Skeletal muscle tissue (tissue), 4 donors: Measurements from ENCODE around the gene LAMTOR5. TPM values are rescaled to one million over a fixed set of nuclear protein-coding genes. Genes with fewer than 3 reads are reported as not detected.
"Not testable (repeated sequence)": the region's sequence is repeated elsewhere in the genome, so short reads cannot be mapped to it uniquely, and the experiment has no call there.

Experiments used
- H3K27ac ChIP-seq: one replicate; pipeline ENCODE4 v1.7.0; 2013; ENCODE audit warnings: mild to moderate bottlenecking, low read depth, low read length, inconsistent platforms
- H3K27me3 ChIP-seq, 3 donors: one replicate each; pipeline ENCODE4 v1.7.0; 2013; ENCODE audit warnings: low read length in 3 of 3; ENCODE audit not compliant: control insufficient read depth in 3 of 3, insufficient read depth in 3 of 3
- H3K36me3 ChIP-seq, 3 donors: one replicate each; pipeline ENCODE4 v1.7.0; 2013; ENCODE audit warnings: low read length in 3 of 3; ENCODE audit not compliant: control insufficient read depth in 3 of 3, insufficient read depth in 3 of 3
- H3K4me1 ChIP-seq, 3 donors: one replicate each; pipeline ENCODE4 v1.7.0; 2013; ENCODE audit warnings: low read length in 3 of 3, mild to moderate bottlenecking in 3 of 3; ENCODE audit not compliant: control insufficient read depth in 3 of 3, insufficient read depth in 3 of 3
- H3K4me3 ChIP-seq, 3 donors: one replicate each; pipeline ENCODE4 v1.7.0; 2013; ENCODE audit warnings: low read length in 3 of 3
- H3K9ac ChIP-seq, 3 donors: one replicate each; pipeline ENCODE4 v1.7.0; 2013; ENCODE audit warnings: low read length in 3 of 3, mild to moderate bottlenecking in 3 of 3, moderate library complexity in 2 of 3, low read depth in 1 of 3
- H3K9me3 ChIP-seq, 3 donors: one replicate each; pipeline ENCODE4 v1.7.0; 2013; ENCODE audit warnings: low read length in 3 of 3; ENCODE audit not compliant: control insufficient read depth in 3 of 3
- total RNA-seq: library from RNA; depleted of rRNA; stranded (reverse); fragments of >200 nt; gene quantifications from one replicate; pipeline ENCODE4 v1.2.3, GENCODE V29; 2014
- donor health status: Osteomylitis.

The LAMTOR5 gene
- total RNA-seq, 1 donor from 2014 or later = 50.6 TPM

DNA sequence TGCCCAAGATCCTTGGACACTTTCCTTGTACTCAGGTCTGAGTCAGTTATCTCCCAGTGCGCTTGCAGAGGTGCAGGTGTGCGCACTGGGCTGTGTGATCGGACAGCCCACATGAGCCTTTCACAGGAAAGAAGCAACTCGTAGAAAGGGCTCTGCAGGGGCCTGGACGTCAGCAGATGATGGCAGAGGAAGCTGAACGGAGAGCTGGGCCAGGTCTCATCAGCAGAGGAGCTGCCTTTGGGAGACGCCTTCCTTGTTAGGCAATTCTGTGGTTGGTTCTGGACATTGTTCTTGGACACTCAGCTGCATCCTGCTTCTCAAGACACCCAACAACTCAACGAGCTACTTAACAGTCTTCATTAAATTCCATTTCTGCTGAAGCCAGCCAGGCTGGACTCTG is 36.0 kb upstream of the LAMTOR5 start:
- no peak overlapping the region for H3K4me3 ChIP-seq
- H3K36me3 ChIP-seq = no peaks in the 10 kb centered on the region
- no peak overlapping the region for H3K9ac ChIP-seq

DNA sequence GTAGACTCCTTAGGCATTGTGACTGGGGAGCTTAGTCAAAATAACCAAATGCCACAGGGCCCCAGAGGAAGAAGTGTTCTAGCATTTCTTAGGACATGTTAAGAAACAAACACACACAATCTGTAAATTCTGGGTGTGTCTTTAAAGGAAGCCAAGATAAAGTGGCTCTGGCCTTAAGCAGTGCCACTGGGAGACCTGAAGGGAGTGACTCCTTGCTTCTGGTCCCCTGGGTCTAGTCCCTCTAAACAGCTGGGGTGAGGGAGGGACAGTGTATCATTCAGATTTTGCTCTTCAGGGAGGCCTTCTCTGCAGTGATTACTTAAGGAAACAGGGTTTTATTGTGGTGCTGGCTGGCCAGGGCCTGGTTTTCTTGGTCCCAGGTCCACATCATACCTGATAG is 34.4 kb upstream of the LAMTOR5 start:
- Histone ChIP-seq H3K9me3 (no peaks in the 10 kb centered on the region), H3K27me3 (peaks cover 0 to 4% (median 0%) of the 10 kb centered on the region in 3 donors), H3K4me3 (no peak overlapping the region), H3K27ac (no peak overlapping the region), H3K9ac (no peak overlapping the region), H3K36me3 (no peaks in the 10 kb centered on the region), H3K4me1 (no peaks in the 10 kb centered on the region)

More for the DNA sequence above, 36.0 kb upstream of the LAMTOR5 start:
- H3K9me3 ChIP-seq = no peaks in the 10 kb centered on the region
- no peaks in the 10 kb centered on the region for H3K4me1 ChIP-seq
- peaks cover 0 to 4% (median 3%) of the 10 kb centered on the region in 3 donors for H3K27me3 ChIP-seq
- no peak overlapping the region for H3K27ac ChIP-seq

DNA sequence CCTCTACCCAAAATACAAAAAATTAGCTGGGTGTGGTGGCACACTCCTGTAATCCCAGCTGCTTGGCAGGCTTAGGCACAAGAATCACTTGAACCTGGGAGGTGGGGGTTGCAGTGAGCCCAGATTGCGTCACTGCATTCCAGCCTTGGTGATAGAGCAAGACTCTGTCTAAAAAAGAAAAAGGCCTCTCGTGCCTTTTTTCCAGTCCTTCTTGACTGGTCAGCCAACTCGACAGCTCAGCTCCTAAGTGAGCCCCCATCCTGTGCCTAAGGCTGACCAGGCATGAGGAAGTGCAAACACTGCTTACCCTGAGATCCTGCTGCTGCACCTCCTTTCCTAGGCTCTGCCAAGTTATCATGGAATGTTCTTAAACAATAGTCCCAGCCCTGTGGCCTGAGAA is 33.4 kb upstream of the LAMTOR5 start:
- no peak overlapping the region for H3K9ac ChIP-seq
- H3K4me1 ChIP-seq = no peaks in the 10 kb centered on the region
- no peaks in the 10 kb centered on the region for H3K9me3 ChIP-seq
- no peak overlapping the region for H3K27ac ChIP-seq
- H3K27me3 ChIP-seq = peaks cover 0 to 4% (median 0%) of the 10 kb centered on the region in 3 donors
- no peak overlapping the region for H3K4me3 ChIP-seq
- no peaks in the 10 kb centered on the region for H3K36me3 ChIP-seq

DNA sequence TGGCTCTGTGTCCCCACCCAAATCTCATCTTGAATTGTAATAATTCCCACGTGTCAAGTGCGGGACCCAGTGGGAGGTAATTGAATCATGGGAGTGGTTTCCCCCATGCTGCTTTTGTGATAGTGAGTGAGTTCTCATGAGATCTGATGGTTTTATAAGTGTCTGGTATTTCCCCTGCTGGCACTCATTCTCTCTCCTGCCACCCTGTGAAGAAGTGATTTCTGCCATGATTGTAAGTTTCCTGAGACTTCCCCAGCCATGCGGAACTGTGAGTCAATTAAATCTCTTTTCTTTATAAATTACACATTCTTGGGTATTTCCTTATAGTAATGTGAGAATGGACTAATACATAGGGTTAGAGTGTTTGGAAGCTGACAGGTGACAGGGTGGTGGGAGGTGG is 32.4 kb upstream of the LAMTOR5 start:
- H3K36me3 ChIP-seq, H3K27me3 ChIP-seq, H3K4me1 ChIP-seq, H3K9ac ChIP-seq, H3K9me3 ChIP-seq, H3K4me3 ChIP-seq, H3K27ac ChIP-seq: not testable (repeated sequence)

DNA sequence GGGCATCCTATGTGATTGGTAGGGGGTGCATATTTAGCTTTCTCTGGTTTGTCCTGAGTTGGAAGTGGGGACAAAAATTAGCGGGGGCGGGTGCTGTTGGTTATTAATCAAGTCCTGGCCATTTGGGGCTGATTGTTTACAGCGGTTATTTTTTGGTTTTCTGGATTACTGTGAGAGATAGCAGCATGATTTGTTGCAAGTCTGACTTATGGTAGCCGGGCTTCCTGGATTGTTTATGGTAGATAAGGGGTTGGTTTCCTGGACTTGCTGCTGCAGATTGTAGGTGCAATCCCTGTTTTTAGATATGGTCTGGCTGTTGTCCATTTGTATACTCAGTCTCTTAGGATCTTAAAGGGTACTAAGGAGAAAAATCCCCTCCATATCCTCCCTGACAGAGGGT is 31.4 kb upstream of the LAMTOR5 start:
- H3K36me3 ChIP-seq = no peaks in the 10 kb centered on the region
- H3K9ac ChIP-seq = no peak overlapping the region
- H3K27me3 ChIP-seq = peaks cover 0 to 4% (median 0%) of the 10 kb centered on the region in 3 donors
- no peak overlapping the region for H3K27ac ChIP-seq
- no peaks in the 10 kb centered on the region for H3K9me3 ChIP-seq
- H3K4me1 ChIP-seq = no peaks in the 10 kb centered on the region
- no peak overlapping the region for H3K4me3 ChIP-seq

DNA sequence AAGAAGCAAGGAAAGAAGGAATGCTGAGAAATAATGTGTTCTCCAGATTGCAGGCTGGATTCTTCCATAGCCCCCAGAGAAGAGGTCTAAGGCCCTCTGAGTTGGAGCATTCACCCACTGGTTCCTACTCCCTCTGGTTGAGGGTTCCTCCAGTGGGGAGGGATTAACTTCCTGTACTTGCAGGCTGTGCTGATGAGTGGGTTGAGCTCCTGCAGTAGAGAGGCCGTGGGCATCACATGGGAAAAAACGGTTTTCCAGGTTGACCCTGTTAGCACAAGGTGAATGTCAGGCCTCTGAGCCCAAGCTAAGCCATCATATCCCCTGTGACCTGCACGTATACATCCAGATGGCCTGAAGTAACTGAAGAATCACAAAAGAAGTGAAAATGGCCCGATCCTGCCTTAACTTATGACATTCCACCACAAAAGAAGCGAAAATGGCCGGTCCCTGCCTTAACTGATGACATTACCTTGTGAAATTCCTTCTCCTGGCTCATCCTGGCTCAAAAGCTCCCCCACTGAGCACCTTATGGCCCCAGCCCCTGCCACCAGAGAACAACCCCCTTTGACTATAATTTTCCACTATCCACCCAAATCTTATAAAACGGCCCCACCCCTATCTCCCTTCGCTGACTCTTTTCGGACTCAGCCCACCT is 30.3 kb upstream of the LAMTOR5 start:
- not testable (repeated sequence) for H3K27ac ChIP-seq, H3K27me3 ChIP-seq, H3K4me3 ChIP-seq, H3K9me3 ChIP-seq, H3K36me3 ChIP-seq, H3K4me1 ChIP-seq, H3K9ac ChIP-seq

DNA sequence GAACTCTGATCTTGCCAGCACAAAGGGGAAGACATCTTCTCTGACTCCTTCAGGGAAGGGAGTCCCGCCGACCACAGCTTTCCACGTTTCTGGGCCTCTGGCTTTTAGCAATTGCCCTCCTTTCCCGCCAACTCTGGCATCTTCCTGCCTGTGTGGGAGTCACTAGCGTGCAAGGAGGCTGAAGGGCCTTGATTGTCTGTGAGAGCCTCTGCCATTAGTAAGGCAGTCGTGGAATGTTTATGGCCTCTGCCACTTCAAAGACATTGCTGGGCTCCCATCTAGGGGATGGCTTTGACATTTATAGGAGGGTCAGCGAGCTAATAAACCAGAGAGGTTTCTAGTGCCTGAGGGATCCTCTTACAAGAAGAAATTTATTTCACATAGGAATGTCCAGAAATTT is 29.1 kb upstream of the LAMTOR5 start:
- no peak overlapping the region for H3K4me3 ChIP-seq
- no peak overlapping the region for H3K27ac ChIP-seq
- no peaks in the 10 kb centered on the region for H3K9me3 ChIP-seq
- H3K4me1 ChIP-seq = no peaks in the 10 kb centered on the region
- H3K36me3 ChIP-seq = no peaks in the 10 kb centered on the region
- no peak overlapping the region for H3K9ac ChIP-seq
- peaks cover 0 to 4% (median 0%) of the 10 kb centered on the region in 3 donors for H3K27me3 ChIP-seq

DNA sequence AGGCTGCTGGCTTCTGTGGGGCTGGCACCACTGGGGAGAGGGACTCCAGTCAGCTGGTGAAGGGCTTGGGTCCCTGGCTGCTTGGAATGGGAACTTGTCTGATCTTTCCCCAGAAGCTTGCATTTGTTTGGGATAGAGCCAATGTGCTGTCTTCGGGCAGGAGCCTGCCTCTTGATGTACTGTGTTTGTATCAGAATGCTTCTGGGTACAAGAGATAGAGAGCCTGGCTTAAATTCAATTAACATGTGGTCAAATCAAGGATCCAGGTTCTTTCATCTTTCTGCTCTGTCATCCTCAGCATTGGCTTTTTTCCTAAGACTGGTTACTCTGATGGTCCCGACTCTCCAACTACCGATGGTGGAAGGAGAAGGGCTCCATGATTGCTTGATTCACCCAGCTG is 27.5 kb upstream of the LAMTOR5 start:
- Histone ChIP-seq H3K27ac (no peak overlapping the region), H3K4me1 (no peaks in the 10 kb centered on the region), H3K27me3 (peaks cover 0 to 3% (median 0%) of the 10 kb centered on the region in 3 donors), H3K9me3 (no peaks in the 10 kb centered on the region), H3K9ac (no peak overlapping the region), H3K4me3 (no peak overlapping the region), H3K36me3 (no peaks in the 10 kb centered on the region)

DNA sequence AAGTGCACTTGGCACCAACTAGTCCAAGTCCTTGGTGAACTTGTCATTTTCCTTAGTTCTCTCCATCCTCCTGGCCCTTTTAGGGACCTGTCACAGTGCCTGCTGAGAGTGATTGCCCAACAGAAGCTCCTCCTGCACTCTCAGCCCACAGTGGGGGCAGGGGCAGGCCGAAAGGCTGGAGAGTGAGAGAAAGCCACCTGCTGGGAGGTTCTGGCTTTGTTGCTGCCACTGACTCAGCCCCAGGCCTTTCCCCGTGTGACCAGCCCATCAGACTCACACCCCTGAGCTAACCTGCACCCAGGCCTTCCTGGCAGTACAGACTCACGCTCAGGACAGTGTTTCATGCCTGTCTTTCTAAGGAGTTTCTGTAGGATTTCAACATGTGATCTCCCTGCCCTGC is 26.3 kb upstream of the LAMTOR5 start:
- Histone ChIP-seq H3K9me3 (no peaks in the 10 kb centered on the region), H3K4me3 (no peak overlapping the region), H3K27ac (no peak overlapping the region), H3K36me3 (no peaks in the 10 kb centered on the region), H3K4me1 (no peaks in the 10 kb centered on the region), H3K9ac (no peak overlapping the region), H3K27me3 (peaks cover 0 to 3% (median 0%) of the 10 kb centered on the region in 3 donors)

DNA sequence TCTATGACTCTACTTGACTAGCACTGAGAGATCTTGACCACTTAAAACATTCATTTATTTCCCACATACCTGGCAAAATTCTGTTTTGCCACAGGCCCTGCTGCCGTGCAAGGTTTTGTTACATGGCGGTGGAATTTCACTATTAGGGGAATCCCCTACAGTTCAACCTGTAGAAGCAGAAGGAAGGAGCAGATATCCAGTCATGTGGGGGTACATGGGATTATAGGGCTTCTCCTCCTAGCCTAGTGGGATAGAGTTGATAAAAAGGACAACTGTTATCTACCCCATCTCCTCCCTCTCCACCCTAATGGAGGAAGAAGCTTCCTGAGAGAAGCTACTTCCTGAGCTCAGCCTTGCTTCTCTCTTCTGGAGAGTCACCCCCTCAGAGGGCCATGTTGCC is 25.7 kb upstream of the LAMTOR5 start:
- Histone ChIP-seq H3K27me3 (peaks cover 0 to 3% (median 0%) of the 10 kb centered on the region in 3 donors), H3K4me1 (no peaks in the 10 kb centered on the region), H3K27ac (no peak overlapping the region), H3K36me3 (no peaks in the 10 kb centered on the region), H3K9me3 (no peaks in the 10 kb centered on the region), H3K9ac (no peak overlapping the region), H3K4me3 (no peak overlapping the region)
